ENCODE data around the gene NOD2. TPM values are rescaled to one million over a fixed set of nuclear protein-coding genes. Genes with fewer than 3 reads are reported as not detected.

Gene NOD2
- 0.13 TPM in 1 of 2 replicates, not detected in the other for total RNA-seq

GRCh38 chr16:50692999-50693781 is at the start of gene NOD2:
NOD2 (plus strand) TSS chr16:50693606; CDS start chr16:50699496, 5,890 bp downstream.

DNA sequence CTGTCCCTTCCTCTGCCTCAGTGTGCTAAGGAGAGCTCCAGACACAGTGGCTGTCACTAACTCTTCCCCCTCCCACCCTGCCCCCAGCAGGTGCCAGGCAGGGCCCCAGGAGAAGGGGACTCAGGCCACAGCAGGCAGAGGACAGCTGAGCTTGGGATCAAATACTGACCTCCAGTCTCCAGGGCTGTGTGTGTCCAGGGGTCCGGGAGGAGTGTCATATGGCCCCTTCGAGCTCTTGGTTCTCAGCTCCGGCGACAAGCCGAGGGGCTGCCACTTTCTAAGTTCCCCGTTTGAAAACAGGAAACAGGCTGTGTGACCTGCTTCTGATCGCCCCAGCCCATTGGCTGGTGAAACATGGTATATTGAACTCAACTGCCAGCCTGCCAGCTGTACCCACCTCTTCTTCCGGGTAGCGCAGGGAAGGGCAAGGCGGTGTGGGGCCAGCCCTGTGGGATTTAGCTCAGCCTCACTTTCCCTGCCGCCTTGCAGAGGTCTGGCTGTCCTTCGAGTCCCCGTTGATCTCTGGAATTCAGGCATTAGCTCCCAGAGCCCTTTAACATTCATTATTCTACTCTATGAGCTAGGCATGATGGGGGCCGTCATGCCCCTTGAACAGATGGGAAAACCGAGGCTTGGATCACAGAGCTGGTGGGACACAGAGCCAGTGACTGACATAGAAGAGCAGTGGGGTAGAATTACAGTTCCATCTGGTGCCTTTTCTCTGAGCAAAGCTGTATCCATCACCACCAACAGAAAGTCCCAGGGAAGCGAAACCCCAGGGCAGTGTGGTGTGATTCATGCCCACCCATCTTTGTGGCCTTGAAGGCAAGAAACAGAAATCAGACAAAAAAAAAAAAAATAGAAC is 12.2 kb upstream of the NOD2 start, which contains the start of gene SNX20:
TSS of gene SNX20 (minus strand) at position 292 of the 865 bp plus-strand sequence. CDS start 3,786 bp downstream, outside the sequence.

GRCh38 chr16:50741781-50742575 is 48.6 kb downstream of the NOD2 start, which contains the start of gene CYLD:
CYLD (plus strand) TSS chr16:50742086; CDS start chr16:50749699, 7,613 bp downstream.

Other genes with a start within 250 kb of the NOD2 start
- gene NKD1, start 145.2 kb upstream of the NOD2 start, total RNA-seq = 0.08 and 0.13 TPM in 2 replicates
- not detected in 2 replicates for gene SNX20, start 12.3 kb upstream of the NOD2 start, total RNA-seq
- gene CYLD, start 48.5 kb downstream of the NOD2 start, total RNA-seq = 10.5 and 13.7 TPM in 2 replicates

All from epithelial cell of alveolus of lung (primary cell).